GM13976 (cell line): ENCODE results near the gene DYNLT2B.
"Not testable (repeated sequence)": the region's sequence is repeated elsewhere in the genome, so short reads cannot be mapped to it uniquely, and the experiment has no call there.

ENCODE experiments used
- DNase-seq: peaks from one replicate; pipeline ENCODE4 v3.0.0; 2012; ENCODE audit warnings: low spot score
- CTCF ChIP-seq: IDR thresholded peaks from 2 replicates; pipeline ENCODE4 v1.5.1; 2012; ENCODE audit warnings: borderline replicate concordance, mild to moderate bottlenecking; ENCODE audit not compliant: insufficient read depth; ENCODE audit errors: extremely low read depth, missing control alignments, control extremely low read depth
- in situ Hi-C: fragments of 300-500 bp; cut with MboI; formaldehyde crosslinking; loops from one replicate; pipeline ENCODE4 v1.12.0; 2022; ENCODE audit warnings: low sequenced_read_pairs, mixed read lengths, inconsistent platforms; ENCODE audit not compliant: unreplicated experiment

The DYNLT2B gene

GRCh38 chr3:196315821-196316220, 2.2 kb downstream of the DYNLT2B start:
- no peak for DNase-seq
- in situ Hi-C loops: no loop called here
- no peak for TF ChIP-seq CTCF

GRCh38 chr3:196314597-196314996, 3.4 kb downstream of the DYNLT2B start:
- TF ChIP-seq CTCF: no peak
- DNase-seq: no peak
- in situ Hi-C loops: no loop called here

- in situ Hi-C loops, DNase-seq: not testable (repeated sequence)
These were observed 4.0 kb downstream of the DYNLT2B start for GRCh38 chr3:196314086-196314485.

GRCh38 chr3:196302960-196303359, 15.1 kb downstream of the DYNLT2B start:
- DNase-seq, in situ Hi-C loops: not testable (repeated sequence)

- in situ Hi-C loops, DNase-seq: not testable (repeated sequence)
These were observed 15.5 kb downstream of the DYNLT2B start for GRCh38 chr3:196302551-196302950.

GRCh38 chr3:196298521-196298920, 19.5 kb downstream of the DYNLT2B start:
- no peak for DNase-seq
- TF ChIP-seq CTCF: no peak
- in situ Hi-C loops: no loop called here

GRCh38 chr3:196292286-196292923, 25.6 kb downstream of the DYNLT2B start:
- no peak for TF ChIP-seq CTCF
- DNase-seq: peak; percentile 56
- in situ Hi-C loops: no loop called here

- in situ Hi-C loops: no loop called here
- DNase-seq: no peak
- no peak for TF ChIP-seq CTCF
These were observed 29.9 kb downstream of the DYNLT2B start for GRCh38 chr3:196288141-196288460.
